Neural progenitor cell (in vitro differentiated cells): ENCODE data around the gene VWA3B. TPM values are rescaled to one million over a fixed set of nuclear protein-coding genes. Genes with fewer than 3 reads are reported as not detected.
A peak's percentile ranks its signal among the peaks of the same experiment; 100 is the strongest.

Experiments
- DNase-seq: peaks from one replicate; pipeline ENCODE4 v3.0.0-alpha.2; 2016; ENCODE audit warnings: low spot score
- H2AFZ ChIP-seq: fragments of 200-600 bp; sonication (generic); replicated peaks from 2 replicates; pipeline ENCODE4 v1.6.1; 2016; ENCODE audit warnings: antibody characterized with exemption
- H3F3A ChIP-seq: fragments of 200-600 bp; sonication (generic); 2 replicates; pipeline ENCODE4 v1.6.1; 2016; ENCODE audit warnings: antibody characterized with exemption, low read depth
- H3K27ac ChIP-seq: fragments of 200-600 bp; sonication (generic); 2 replicates; pipeline ENCODE4 v1.5.1; 2016; ENCODE audit warnings: mild to moderate bottlenecking
- H3K27me3 ChIP-seq: fragments of 200-600 bp; sonication (generic); 2 replicates; pipeline ENCODE4 v1.6.1; 2016; ENCODE audit warnings: mild to moderate bottlenecking, moderate library complexity
- H3K36me3 ChIP-seq: fragments of 200-600 bp; sonication (generic); 2 replicates; pipeline ENCODE4 v1.5.1; 2016
- H3K4me1 ChIP-seq: fragments of 200-600 bp; sonication (generic); 2 replicates; pipeline ENCODE4 v1.6.1; 2016; ENCODE audit warnings: mixed run types
- H3K4me2 ChIP-seq: fragments of 200-600 bp; sonication (generic); 2 replicates; pipeline ENCODE4 v1.6.1; 2016
- H3K4me3 ChIP-seq: fragments of 200-600 bp; sonication (generic); 2 replicates; pipeline ENCODE4 v1.5.1; 2016
- H3K79me2 ChIP-seq: fragments of 200-600 bp; sonication (generic); 2 replicates; pipeline ENCODE4 v1.6.1; 2016; ENCODE audit warnings: low read depth
- H3K9ac ChIP-seq: fragments of 200-600 bp; sonication (generic); 2 replicates; pipeline ENCODE4 v1.6.1; 2016
- H3K9me3 ChIP-seq: fragments of 200-600 bp; sonication (generic); 2 replicates; pipeline ENCODE4 v1.5.1; 2016; ENCODE audit warnings: low read depth
- H4K20me1 ChIP-seq: fragments of 200-600 bp; sonication (generic); 2 replicates; pipeline ENCODE4 v1.6.1; 2016; ENCODE audit warnings: low read depth
- H3K27ac Mint-ChIP-seq: 3 replicates; pipeline ENCODE4 v1.8.0; 2021; ENCODE audit warnings: mixed read lengths
- H3K27me3 Mint-ChIP-seq: 2 replicates; pipeline ENCODE4 v1.8.0; 2022; ENCODE audit warnings: low read depth, mild to moderate bottlenecking, inconsistent platforms, moderate library complexity, mixed read lengths; ENCODE audit not compliant: insufficient read depth
- H3K36me3 Mint-ChIP-seq: 3 replicates; pipeline ENCODE4 v1.8.0; 2021; ENCODE audit warnings: mixed read lengths
- H3K4me1 Mint-ChIP-seq: 3 replicates; pipeline ENCODE4 v1.8.0; 2021; ENCODE audit warnings: mixed read lengths
- H3K4me3 Mint-ChIP-seq: 3 replicates; pipeline ENCODE4 v1.8.0; 2021; ENCODE audit warnings: mild to moderate bottlenecking, moderate library complexity, mixed read lengths
- H3K9me3 Mint-ChIP-seq: 3 replicates; pipeline ENCODE4 v1.8.0; 2020; ENCODE audit warnings: mixed read lengths
- CTCF ChIP-seq: fragments of 200-600 bp; sonication (generic); IDR thresholded peaks from 2 replicates; pipeline ENCODE4 v1.5.1; 2017; ENCODE audit warnings: antibody characterized with exemption, mild to moderate bottlenecking
- EZH2 ChIP-seq: fragments of 200-600 bp; sonication (generic); IDR thresholded peaks from 2 replicates; pipeline ENCODE4 v1.6.1; 2017; ENCODE audit warnings: antibody characterized with exemption, mild to moderate bottlenecking, moderate library complexity
- EZH2phosphoT487 ChIP-seq: fragments of 200-600 bp; sonication (generic); IDR thresholded peaks from 2 replicates; pipeline ENCODE4 v1.6.1; 2017; ENCODE audit warnings: antibody characterized with exemption
- total RNA-seq: library from RNA; depleted of rRNA; stranded (reverse); fragments of >200 nt; gene quantifications from 2 replicates; pipeline ENCODE4 v1.2.3, GENCODE V29; 2015; ENCODE audit warnings: low replicate concordance

The VWA3B gene
- total RNA-seq, 1 donor from 2014 or later = not detected

DNA sequence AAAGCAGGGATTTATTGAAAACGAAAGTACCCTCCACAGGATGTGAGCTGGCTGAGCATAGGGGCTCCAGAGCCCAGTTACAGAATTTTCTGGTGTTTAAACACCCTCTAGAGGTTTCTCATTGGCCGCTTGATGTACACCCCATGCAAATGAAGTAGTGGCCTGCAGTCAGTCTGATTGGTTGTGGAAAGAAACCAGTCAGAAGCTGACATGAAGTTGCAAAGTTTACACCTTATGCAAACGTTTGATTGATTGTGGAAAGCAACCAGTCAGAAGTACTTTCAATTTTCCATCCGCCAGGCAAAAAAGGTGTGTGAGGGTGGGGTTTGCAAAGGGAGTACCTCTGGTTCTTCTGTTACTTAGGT is 62.3 kb downstream of the VWA3B start:
- Histone ChIP-seq H3K4me2 (no peak overlapping the region), H3K9ac (no peak overlapping the region), H3K79me2 (no peaks in the 10 kb centered on the region), H3K36me3 (no peaks in the 10 kb centered on the region), H4K20me1 (no peaks in the 10 kb centered on the region), H2AFZ (peak overlapping the region; percentile 23), H3K9me3 (no peaks in the 10 kb centered on the region), H3F3A (no peaks in the 10 kb centered on the region), H3K4me3 (no peak overlapping the region), H3K4me1 (no peaks in the 10 kb centered on the region), H3K27ac (no peak overlapping the region), H3K27me3 (no peaks in the 10 kb centered on the region)
- Mint-ChIP-seq H3K4me1 (no peaks in the 10 kb centered on the region), H3K4me3 (no peak overlapping the region), H3K27ac (no peak overlapping the region), H3K9me3 (peaks cover 8% of the 10 kb centered on the region), H3K36me3 (no peaks in the 10 kb centered on the region), H3K27me3 (peaks cover 6% of the 10 kb centered on the region)
- no peak for DNase-seq
- no peak for TF ChIP-seq EZH2
- TF ChIP-seq CTCF = no peak
- no peak for TF ChIP-seq EZH2phosphoT487

GRCh38 chr2:98153481-98153880 is 66.5 kb downstream of the VWA3B start:
- Histone ChIP-seq H3K4me1 (no peaks in the 10 kb centered on the region), H3K79me2 (no peaks in the 10 kb centered on the region), H4K20me1 (no peaks in the 10 kb centered on the region), H3F3A (no peaks in the 10 kb centered on the region), H2AFZ (no peak overlapping the region), H3K27me3 (no peaks in the 10 kb centered on the region), H3K9me3 (no peaks in the 10 kb centered on the region), H3K27ac (no peak overlapping the region), H3K36me3 (no peaks in the 10 kb centered on the region), H3K9ac (no peak overlapping the region), H3K4me3 (no peak overlapping the region), H3K4me2 (no peak overlapping the region)
- peaks cover 7% of the 10 kb centered on the region for H3K4me1 Mint-ChIP-seq
- H3K27ac Mint-ChIP-seq = no peak overlapping the region
- TF ChIP-seq CTCF (no peak), EZH2phosphoT487 (no peak), EZH2 (no peak)
- no peaks in the 10 kb centered on the region for H3K36me3 Mint-ChIP-seq
- H3K27me3 Mint-ChIP-seq = no peaks in the 10 kb centered on the region
- H3K4me3 Mint-ChIP-seq = no peak overlapping the region
- peaks cover 2% of the 10 kb centered on the region for H3K9me3 Mint-ChIP-seq
- DNase-seq = no peak

DNA sequence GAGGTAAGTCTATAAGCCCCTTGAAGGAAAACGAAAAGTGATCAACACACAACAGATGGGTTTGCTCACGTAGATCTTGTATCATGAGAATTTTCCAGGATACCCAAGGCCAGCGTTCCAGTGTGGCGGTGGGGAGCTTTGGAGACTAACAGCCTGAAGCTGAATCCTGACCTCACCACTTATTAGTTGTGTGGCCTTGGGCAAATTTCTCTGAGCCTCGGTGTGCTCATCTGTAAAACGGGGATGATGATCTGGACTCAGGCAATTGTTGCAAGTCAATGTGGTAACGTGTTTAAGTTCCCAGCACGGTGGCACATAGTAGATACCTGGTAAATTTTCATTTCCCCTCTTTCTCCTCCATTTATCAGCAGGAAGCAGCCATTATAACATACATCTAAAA is 68.3 kb downstream of the VWA3B start:
- DNase-seq = no peak
- Histone ChIP-seq H3K79me2 (no peaks in the 10 kb centered on the region), H3F3A (no peaks in the 10 kb centered on the region), H4K20me1 (no peaks in the 10 kb centered on the region), H2AFZ (no peak overlapping the region), H3K9me3 (no peaks in the 10 kb centered on the region), H3K4me3 (no peak overlapping the region), H3K9ac (no peak overlapping the region), H3K4me1 (no peaks in the 10 kb centered on the region), H3K27me3 (no peaks in the 10 kb centered on the region), H3K4me2 (no peak overlapping the region), H3K27ac (no peak overlapping the region), H3K36me3 (no peaks in the 10 kb centered on the region)
- Mint-ChIP-seq H3K27me3 (no peaks in the 10 kb centered on the region), H3K9me3 (peaks cover 2% of the 10 kb centered on the region), H3K36me3 (no peaks in the 10 kb centered on the region), H3K27ac (no peak overlapping the region), H3K4me1 (peaks cover 11% of the 10 kb centered on the region), H3K4me3 (no peak overlapping the region)
- no peak for TF ChIP-seq CTCF
- no peak for TF ChIP-seq EZH2
- TF ChIP-seq EZH2phosphoT487 = no peak

DNA sequence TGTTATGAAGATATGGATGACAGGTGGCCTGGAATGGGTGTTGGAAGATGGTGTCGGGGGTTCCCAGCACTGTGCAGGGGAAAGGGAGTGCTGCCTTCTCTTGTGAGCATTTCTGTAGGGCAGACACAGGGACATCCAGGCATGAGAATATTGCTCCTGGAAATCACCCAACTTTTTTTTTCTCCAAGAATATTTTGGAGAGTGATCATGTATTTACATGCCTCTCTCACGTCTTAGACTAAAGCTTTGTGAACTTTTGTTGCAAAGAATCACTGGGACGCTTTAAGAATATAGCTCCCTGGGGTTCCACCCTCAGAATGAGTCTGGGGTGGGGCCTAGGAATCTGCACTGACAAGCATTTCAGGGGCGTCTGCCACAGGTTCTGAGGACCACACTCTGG is 68.7 kb downstream of the VWA3B start:
- TF ChIP-seq EZH2 = no peak
- TF ChIP-seq CTCF = no peak
- TF ChIP-seq EZH2phosphoT487 = no peak
- no peaks in the 10 kb centered on the region for H3K27me3 ChIP-seq
- no peak overlapping the region for H3K4me2 ChIP-seq
- no peaks in the 10 kb centered on the region for H4K20me1 ChIP-seq
- no peaks in the 10 kb centered on the region for H3K36me3 ChIP-seq
- H3K9me3 ChIP-seq = no peaks in the 10 kb centered on the region
- no peaks in the 10 kb centered on the region for H3F3A ChIP-seq
- H3K4me1 ChIP-seq = no peaks in the 10 kb centered on the region
- no peaks in the 10 kb centered on the region for H3K36me3 Mint-ChIP-seq
- H3K9me3 Mint-ChIP-seq = peaks cover 2% of the 10 kb centered on the region
- peaks cover 16% of the 10 kb centered on the region for H3K4me1 Mint-ChIP-seq
- no peak overlapping the region for H3K9ac ChIP-seq
- no peak for DNase-seq
- H3K27ac Mint-ChIP-seq = no peak overlapping the region
- no peak overlapping the region for H2AFZ ChIP-seq
- H3K27me3 Mint-ChIP-seq = peaks cover under 1% of the 10 kb centered on the region
- H3K4me3 Mint-ChIP-seq = no peak overlapping the region
- H3K27ac ChIP-seq = no peak overlapping the region
- no peaks in the 10 kb centered on the region for H3K79me2 ChIP-seq
- H3K4me3 ChIP-seq = no peak overlapping the region
